Glomerular visceral epithelial cell (primary cell): ENCODE results near the gene PWWP2B.
"Not testable (repeated sequence)": the region's sequence is repeated elsewhere in the genome, so short reads cannot be mapped to it uniquely, and the experiment has no call there.

ENCODE experiments used
- DNase-seq: peaks from one replicate; pipeline ENCODE4 v3.0.0-alpha.2; 2016; ENCODE audit errors: extremely low spot score

Gene PWWP2B

DNA sequence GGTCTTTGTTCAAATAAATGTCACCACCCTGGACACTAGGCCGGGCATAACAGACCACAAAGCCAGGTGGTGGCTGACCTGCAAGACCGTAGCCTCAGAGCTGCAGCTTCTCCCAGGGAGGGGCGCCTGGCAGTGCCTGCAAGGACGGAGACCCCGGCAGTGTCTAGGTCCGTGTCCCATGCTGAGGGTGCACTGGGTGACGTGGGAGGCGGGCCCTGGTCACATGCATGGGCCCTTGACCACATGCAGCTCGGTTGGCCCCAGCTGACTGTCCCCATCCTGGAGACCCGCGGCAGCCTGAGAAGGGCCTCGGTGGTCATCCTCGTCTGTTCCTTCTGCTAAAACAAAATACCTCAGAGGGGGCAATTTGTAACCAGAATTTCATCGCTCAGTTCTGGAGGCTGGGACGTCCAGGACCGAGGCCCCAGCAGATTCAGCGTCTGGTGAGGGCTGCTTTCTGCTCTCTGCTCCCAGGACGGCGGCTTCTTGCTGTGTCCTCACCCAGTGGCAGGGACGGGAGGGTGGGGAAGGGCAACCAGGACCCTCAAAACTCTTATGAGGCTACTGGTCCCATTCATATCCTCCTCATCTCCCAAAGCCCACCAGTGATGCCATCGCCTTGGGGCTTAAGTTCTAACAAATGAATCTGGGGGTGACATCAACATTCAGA is 36.8 kb downstream of the PWWP2B start:
- DNase-seq: no peak

DNA sequence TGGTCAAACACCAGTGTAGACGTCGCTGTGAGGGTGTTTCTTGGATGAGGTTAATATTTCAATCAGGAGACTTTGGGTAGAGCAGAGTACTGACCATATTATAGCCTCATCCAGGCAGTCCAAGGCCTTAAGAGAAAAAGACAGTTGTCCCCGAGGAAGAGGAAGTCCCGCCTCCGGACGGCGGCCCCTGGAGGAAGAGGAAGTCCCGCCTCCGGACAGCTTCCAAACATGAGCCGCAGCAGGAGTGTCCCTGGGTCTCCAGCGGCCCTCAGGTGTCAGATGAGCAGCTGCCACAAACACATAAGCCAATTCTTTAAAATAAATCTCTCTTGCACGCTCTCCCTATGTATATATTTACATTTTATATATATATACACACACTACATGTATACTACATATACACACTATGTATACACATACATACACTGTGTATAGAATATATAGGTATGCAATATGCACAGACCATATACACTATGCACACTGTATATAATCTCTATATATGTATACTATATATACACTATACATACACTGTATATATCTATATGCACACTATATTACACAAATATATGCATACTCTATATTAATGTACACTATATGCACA is 37.5 kb downstream of the PWWP2B start:
- no peak for DNase-seq

DNA sequence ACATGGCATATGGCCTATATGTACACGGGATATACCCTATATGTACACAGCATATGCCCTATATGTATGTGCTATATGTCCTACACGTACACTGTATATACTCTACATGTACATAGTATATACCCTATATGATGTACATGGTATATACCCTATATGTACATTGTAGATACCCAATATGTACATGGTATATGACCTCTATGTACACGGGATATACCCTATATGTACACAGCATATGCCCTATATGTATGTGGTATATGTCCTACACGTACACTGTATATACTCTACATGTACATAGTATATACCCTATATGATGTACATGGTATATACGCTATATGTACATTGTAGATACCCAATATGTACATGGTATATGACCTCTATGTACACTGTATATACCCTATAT is 38.3 kb downstream of the PWWP2B start:
- DNase-seq: not testable (repeated sequence)

DNA sequence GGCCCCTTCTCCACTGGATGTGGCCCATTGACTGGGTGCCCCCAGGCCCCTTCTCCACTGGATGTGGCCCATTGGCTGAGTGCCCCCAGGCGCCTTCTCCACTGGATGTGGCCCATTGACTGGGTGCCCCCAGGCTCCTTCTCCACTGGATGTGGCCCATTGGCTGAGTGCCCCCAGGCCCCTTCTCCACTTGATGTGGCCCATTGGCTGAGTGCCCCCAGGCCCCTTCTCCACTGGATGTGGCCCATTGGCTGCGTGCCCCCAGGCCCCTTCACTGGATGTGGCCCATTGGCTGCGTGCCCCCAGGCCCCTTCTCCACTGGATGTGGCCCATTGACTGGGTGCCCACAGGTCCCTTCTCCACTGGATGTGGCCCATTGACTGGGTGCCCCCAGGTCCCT is 39.1 kb downstream of the PWWP2B start:
- DNase-seq: not testable (repeated sequence)

DNA sequence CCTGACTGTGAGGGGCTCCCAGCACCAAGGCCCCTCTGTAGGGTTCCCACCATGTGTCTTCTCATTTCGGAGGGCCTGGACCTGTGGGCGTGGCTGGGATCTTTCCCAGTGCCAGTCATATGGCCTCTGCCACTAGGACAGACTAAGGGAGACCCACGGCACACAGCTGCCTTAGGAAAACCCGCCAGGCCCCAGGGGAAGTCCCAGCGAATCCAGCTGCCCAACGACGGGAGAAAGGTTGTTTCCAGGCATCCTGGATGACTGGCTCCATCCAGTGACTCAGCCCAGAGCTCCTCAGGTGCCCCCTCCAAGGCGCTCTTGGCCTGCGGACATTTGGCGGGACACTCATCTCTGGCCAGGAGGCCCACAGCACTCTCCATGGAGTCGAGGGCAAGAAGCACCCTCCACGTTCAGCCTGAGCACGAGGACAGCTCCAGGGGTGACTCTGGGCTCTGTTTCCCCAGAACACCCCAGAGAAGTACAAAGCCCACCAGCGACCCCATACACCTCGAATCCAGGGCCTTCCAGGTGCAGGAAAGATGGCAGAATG is 39.9 kb downstream of the PWWP2B start:
- peak; percentile 45 for DNase-seq

DNA sequence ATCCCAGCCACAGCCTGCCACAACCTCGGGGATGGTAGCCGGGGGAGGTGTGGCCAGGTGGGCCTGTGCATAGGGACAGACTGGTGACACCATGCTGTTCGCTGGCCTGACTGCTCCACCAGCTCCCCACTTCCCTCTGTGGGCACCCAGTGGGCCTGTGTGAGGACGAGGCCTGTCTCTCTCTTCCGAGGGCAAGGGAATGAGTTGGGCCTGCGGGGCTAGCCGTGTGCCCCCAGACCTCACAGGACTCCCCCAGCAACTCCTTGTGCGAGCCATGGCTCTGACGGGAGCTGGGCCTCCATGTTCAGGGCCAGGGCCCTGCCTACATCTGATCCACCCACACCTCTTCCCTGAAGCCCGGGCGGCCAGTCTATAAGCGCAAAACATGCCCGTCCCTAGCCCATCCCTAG is 40.5 kb downstream of the PWWP2B start:
- DNase-seq: no peak

DNA sequence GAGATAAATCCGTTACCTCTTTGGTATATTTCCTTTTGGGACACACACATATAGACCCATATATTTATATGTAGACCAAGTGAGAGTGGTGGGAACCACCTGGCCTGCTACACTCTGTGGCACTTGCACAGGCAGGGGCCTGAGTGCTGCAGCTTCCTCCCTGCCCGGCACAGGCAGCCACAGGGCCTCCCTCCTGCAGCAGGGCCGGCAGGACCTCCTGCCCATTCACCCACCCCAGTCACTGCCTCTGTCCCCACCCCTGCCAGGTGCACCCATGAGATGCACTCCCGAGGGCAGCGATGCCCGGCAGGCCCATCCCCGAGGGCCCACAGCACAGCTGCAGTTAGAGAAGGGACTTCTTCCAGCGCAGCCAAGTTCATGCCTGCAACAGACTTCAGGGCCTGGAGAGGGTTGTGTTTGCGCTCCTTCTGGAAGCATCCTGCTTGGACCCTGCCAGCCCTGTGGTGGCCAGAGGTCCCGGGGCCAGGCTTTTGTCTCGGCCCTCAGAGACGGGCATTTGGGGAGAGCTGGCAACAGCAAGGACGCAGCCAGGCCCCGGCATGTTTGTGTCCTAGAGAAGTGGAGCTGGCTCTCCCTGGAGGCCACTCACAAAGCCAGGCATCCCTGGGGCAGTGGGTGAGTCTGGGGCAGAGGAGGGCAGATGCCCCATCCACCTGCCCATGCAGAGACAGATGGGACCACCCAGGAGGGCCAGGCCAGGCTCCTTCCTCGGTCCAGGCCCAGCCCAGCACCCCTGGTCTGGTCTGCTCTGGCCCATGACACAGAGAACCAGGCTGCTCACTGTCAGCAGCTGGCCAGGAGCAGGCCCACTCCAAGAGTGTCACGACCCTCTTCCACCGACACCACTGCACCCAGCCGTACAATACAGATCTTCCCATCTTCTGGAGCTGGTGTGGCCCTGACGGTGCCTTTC is 41.4 kb downstream of the PWWP2B start:
- DNase-seq: no peak

DNA sequence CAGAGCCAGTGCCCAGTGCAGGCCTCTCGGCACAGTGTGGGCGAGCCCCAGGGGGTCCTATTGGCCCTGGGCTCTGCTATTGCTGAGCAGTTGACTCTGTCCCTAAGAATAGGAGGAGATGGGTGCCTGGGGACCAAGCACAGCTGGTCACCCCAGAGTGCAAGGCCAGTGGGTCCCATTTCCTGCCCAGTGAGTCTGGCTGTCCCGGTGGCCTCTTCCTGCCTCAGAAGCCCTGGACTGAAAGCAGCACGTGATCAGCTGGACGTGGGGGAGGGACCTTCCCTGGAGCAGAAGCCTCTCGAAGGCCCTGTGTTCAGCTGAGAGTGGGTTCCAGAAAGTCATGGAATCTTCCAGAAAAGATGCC is 42.0 kb downstream of the PWWP2B start:
- no peak for DNase-seq

DNA sequence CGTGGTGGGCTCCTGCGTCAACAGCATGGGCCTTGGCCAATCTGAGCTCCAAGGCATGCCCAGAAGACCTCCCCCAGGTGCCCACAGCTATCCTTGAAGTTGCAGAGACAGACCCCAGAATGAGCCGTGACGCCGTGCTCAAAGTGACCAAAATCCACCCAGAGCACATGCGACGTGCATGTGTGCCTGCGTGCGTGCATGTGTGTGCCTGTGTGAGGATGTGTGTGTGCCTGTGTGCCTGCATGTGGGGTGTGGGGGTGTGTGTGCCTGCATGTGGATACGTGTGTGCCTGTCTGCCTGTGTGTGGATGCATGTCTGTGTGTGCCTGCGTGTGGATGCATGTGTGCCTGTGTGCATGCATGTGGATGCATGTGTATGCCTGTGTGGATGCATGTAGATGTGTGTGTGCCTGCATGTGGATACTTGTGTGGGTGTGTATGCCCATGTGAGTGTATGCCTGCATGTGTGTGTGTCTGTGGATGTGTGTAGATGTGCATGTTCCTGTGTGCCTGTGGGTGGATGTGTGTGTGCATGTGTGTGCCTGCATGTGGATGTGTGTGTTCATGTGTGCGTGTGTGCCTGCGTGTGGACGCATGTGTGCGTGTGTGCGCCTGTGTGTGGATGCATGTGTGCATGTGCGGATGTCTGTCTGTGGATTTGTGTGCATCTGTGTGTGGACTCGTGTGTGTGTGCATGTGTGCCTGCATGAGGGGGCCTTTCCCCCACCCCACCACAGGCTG is 42.6 kb downstream of the PWWP2B start:
- DNase-seq: no peak

DNA sequence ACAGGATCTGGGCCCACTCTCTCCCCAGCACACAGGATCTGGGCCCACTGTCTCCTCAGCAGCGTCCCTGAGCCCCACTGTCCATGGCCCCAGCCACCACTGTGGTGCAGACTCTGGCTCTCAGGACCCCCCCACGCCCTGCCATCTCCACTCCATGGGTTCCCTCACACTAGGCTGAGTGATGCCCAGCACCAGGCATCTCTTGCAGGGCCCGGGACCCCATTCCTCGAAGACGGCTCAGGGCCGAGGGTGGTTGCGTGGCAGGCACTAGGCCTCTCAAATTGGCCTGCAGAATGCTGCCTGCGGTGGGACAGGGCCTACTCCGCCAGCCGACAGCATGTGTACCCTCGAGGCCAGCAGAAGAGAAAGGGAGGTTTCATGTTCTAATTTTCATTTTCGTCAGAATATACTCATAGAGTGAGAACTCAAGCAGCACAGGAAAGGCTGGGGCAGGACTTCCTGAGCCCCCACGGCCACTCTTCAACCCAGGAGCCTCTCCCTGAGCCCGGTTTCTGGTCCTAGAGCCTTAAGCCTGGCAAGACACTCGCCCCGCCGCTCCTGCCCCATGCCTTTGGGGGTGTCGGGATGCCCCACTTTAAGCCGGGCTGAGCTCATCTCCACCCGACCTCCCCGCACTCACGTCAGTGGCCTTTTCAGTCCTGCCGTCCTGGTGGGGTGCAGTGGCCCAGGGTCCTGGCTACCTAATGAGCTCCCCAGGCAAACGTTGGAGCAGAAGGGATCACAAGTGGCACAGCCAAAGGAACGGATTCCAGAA is 44.0 kb downstream of the PWWP2B start:
- DNase-seq: no peak

DNA sequence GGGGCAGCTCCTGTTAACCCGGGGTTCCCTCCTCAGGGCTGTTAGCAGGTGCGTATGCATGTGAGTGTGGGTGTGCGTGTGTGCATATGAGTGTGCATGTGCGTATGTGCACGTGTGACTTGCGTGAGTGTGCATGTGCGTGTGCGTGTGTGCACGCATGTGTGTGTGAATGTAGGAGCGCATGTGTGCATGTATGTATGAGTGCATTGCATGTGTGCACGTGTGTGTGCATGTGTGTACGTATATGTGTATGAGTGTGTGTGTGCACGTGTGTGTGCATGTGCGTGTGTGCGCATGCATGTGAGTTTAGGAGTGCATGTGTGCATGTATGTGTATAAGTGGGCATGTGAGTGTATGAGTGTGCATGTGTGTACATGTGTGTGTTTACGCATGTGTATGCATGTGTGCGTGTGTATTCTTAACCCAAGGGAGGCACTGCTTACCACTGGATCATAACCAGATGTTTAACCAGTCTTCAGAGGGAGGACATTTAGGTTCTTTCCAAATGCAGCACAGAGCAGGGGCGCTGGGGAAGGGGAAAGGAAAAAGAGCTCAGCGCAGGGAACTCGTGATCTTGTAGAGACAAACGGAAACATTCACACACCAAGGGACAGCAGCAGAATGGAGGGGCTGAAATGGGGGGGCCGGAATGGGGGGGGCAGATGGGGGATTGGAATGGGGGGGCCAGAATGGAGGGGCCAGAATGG is 45.0 kb downstream of the PWWP2B start:
- DNase-seq: no peak

DNA sequence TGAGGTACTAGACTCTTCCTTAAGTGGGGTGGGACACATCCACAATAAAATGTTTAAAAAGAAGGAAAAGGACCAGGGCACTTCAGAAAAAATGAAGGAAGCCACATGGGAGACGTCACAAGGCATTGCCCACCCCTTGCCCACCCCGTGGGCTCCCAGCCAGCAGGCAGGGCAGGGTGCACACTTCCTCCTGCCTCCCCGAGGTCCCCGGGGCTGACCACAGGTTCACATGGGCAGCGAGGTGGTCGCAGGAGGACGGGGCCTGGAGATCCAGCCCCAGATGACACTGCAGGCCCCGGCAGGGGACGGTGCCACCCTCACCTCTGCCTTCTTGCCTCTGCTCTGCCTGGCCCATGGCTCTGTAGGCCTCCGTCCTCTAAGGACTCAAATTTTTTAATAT is 45.6 kb downstream of the PWWP2B start:
- no peak for DNase-seq

DNA sequence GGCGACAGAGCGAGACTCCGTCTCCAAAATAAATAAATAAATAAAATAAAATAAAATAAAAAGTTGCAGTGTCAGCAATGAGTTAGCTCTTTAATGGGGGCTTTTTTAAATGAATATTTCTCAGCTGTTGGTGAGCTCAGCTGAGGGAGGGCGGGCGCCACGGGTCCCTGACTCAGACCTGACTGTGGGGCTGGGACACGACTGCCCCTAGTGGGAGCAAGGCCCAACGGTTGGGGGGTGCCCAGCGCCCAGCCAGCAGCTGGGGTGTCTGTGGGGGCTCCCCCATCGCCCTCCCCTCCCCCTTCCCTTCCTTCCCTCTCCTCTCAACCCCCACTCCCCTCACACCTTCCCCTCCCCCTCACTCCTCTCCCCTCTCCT is 46.6 kb downstream of the PWWP2B start:
- DNase-seq: peak; percentile 38

DNA sequence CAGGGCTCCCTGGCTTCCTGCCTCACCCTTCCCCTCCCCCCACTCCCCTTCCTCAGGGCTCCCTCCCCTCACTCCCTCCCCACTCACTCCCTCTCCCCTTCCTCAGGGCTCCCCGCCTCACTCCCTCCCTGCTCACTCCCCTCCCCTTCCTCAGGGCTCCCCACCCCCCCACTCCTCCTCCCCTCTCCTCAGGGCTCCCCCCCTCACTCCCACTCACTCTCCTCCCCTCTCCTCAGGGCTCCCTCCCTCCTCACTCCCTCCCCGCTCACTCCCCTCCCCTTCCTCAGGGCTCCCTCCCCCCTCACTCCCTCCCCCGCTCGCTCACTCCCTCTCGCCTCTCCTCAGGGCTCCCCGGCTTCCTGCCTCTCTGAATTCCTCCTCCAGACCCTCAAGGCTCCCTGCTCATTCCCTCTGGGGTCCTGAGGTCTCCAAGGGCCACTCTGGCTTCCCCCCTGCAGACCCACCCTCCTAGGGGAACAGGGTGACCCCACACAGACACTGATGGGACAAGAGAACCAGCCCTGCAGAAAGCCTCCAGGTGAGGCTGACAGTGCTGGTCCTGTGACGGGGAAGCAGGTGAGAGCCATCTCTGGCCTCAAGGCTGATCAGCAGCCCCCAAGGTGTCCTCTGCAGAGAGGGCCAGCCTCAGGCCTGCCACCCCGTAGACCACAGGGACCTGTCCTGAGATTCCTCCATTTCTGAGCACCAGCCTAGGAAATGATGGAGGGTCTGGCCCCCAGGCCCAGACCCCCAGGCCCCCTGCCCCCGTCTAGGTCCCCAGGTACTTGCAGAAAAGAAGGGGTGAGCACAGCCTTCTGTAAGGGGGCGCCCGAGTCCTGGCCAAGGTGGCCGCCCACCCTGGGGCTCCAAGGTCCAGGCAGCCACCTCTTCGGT is 47.2 kb downstream of the PWWP2B start:
- no peak for DNase-seq

DNA sequence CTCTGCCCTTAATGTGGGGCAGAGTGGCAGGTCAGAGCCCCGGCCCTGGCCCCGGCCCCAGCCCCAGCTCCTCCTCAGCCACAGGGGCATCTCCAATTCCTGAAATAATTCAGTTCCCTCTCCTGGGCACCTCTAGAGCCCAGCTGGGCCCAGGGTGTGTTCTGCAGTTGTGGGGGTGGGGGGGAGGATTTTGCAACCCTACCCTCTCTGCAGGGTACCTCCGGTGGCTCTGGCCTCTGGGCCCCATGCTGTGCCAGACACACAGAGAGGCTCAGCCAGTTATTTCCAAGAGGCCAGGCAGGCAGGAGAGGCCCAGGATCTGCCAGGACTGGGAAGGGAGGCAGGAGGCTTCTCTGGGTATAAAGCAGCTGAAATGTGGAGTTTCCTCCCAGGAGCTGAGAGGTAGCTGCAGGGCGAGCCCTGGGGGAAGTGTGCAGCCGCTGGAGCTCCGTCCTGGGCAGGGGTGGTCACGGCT is 47.9 kb downstream of the PWWP2B start:
- no peak for DNase-seq

DNA sequence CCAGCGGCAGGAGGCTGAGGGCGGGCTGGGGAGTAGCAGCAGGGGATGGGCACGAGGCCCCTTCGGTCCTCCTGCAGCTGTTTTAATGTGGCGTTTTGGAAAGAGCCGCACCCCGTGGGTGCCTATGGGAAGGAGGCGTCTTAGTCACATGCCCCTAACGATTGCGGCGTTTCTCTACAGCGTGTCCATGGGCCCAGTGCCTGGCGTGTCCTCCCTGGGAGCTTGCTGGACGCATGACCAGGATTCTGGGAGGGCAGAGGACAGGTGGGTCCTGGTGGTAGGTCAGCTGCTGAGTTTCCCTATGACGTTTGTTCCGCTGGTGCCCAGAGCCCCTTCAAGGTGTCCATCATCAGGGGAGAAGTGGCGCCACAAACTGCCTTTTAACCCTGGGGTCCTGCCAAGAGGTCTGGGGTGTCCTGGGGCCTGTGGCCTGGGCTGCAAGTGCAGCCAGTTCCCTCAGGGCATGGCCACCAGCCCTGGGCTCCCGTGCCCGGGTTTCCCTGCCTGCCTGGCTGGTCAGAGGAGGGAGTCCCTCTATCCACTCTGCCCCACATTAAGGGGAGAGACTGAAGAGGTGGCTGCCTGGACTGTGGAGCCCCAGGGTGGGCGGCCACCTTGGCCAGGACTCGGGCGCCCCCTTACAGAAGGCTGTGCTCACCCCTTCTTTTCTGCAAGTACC is 48.7 kb downstream of the PWWP2B start:
- DNase-seq: no peak

DNA sequence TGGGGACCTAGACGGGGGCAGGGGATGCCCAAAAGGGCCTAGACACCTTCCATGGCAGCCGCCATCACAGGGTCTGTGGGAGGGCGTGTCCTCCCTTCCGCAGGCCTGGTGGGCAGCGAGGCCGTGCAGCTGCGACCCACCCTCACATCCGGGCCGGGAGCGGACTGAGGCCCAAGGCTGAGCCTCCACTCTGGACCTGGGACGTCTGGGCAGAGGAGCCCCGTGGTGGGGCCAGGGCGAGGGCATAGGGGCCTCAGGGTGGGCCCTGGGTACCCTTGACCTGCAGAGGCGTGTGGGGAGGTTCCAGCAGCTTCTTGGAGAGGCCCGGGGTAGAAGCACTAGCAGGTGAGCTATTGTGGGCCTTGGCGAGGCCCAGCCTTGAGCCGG is 49.2 kb downstream of the PWWP2B start:
- DNase-seq: no peak

DNA sequence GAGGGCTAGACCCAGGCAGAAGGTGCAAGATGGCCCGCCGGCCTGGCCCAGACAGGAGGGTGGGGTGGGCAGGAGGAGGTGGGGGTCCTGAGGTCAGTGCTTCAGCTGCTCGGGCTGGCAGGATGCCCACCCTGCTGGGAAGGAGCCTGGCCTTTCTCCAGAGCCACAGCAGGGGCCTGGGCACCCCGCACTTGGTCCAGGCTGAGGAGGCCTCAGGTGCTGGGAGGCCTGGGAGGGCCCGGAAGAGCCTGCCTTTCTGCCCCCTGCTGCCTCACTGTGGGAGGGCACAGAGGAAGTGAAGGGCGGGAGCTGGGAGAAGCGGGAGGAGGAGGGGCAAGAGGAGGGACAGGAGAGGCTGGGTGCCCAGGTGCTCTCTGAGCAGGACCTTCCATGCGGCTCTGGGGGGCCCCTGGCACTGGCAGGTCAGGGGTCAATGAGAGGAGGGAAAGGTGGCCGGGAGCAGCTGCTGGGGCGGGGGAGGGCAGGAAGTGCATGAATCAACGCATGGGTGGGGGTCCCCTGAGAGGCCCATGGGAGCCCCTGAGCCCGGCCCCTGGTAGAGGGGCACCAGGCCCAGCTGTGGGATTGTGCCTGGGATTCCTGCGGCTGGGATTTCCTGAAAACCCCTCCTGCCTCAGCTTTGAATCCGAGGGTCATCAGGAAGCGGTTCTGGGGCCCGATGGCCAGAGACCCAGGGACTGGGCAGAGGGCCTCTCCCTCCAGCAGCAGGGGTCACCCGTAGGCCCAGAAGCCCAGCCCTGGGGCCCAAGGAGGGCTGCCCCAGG is 49.9 kb downstream of the PWWP2B start:
- peak; percentile 71 for DNase-seq
